ENCODE results near the gene EXOG. TPM values are rescaled to one million over a fixed set of nuclear protein-coding genes. Genes with fewer than 3 reads are reported as not detected.

The EXOG gene
- total and polyA plus RNA-seq, 2 experiments from 2014 or later: 5.0 to 7.0 TPM

- TF ChIP-seq, protein P1, sequence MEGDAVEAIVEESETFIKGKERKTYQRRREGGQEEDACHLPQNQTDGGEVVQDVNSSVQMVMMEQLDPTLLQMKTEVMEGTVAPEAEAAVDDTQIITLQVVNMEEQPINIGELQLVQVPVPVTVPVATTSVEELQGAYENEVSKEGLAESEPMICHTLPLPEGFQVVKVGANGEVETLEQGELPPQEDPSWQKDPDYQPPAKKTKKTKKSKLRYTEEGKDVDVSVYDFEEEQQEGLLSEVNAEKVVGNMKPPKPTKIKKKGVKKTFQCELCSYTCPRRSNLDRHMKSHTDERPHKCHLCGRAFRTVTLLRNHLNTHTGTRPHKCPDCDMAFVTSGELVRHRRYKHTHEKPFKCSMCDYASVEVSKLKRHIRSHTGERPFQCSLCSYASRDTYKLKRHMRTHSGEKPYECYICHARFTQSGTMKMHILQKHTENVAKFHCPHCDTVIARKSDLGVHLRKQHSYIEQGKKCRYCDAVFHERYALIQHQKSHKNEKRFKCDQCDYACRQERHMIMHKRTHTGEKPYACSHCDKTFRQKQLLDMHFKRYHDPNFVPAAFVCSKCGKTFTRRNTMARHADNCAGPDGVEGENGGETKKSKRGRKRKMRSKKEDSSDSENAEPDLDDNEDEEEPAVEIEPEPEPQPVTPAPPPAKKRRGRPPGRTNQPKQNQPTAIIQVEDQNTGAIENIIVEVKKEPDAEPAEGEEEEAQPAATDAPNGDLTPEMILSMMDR (IDR thresholded peaks at IDR 0.05; ENCODE audit: low read depth, low read length): no peak
- H3K9me3 ChIP-seq (ENCODE audit: low read depth): no peaks in the 10 kb centered on the region
- peaks cover 3% of the 10 kb centered on the region for H3K27me3 ChIP-seq
- DNase-seq (ENCODE audit: low read depth in 1 of 2, low spot score in 1 of 2): no peak
- H3K4me3 ChIP-seq: no peak overlapping the region
- H3K4me1 ChIP-seq (ENCODE audit: low read depth): peaks cover 20% of the 10 kb centered on the region
- no peaks in the 10 kb centered on the region for H3K36me3 ChIP-seq
- no peak overlapping the region for H3K27ac ChIP-seq
Observed at GRCh38 chr3:38532529-38532928, 36.4 kb downstream of the EXOG start.

DNA sequence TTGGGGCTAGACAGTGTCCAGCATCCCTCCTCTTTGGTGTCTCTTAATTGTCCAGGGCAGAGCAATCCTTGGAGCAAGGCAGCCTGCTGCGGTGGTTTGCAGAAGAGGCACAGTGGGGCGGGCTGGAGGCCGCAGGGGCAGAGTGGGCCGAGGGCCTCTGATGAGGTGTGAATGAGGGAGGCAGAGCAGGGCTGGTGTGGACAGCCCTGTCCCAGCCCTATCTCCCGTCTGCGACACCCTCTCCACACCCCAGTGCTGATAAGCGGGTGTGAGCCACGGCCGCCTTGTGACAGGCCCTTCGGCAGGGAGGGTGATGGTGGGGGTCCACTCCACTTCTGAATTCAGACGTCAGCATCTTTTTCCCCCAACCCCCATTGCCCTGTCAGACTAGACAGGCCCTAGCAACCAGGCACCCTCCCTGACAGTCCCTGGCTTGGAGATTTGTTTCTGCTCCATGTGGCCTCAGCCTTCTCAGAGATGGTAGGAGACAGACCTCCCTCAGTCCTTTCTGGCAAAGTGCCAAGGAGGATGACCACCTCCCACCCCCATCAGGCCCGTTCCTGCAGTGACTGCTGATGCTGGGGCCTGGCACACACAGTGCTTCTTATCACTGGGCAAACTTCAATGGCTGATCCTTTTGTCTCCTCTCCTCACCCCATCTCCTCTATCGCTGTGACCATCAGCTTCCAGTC is 37.3 kb downstream of the EXOG start:
- H3K4me1 ChIP-seq (ENCODE audit: low read depth): peaks cover 20% of the 10 kb centered on the region
- peak in 1 of 2 donors; percentile 92 for DNase-seq (ENCODE audit: low read depth in 1 of 2, low spot score in 1 of 2)
- no peak overlapping the region for H3K4me3 ChIP-seq
- no peak overlapping the region for H3K27ac ChIP-seq
- TF ChIP-seq, protein P1 (IDR thresholded peaks at IDR 0.05; ENCODE audit: low read depth, low read length): no peak
- H3K36me3 ChIP-seq: no peaks in the 10 kb centered on the region
- peaks cover 5% of the 10 kb centered on the region for H3K27me3 ChIP-seq
- no peaks in the 10 kb centered on the region for H3K9me3 ChIP-seq (ENCODE audit: low read depth)

DNA sequence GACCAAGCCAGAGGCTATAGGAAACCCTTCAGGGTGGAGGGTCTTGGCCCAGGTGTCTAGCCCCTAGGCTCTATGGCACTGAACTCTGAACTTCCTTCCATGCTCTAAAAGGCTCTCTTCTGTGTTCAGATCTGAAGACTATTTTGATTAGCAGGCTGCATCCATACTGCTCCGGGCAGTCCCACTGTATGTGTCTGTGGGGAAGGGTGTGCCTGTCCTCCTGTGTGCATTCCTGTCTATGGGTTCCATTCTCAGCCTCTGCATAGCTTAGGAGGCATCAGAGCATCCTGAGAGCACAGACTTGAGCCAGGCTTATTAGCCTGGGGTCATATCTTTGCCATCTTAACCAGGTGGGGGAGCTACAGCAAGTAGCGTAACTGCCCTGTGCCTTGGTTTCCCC is 38.0 kb downstream of the EXOG start:
- Histone ChIP-seq H3K27ac (no peak overlapping the region), H3K9me3 (ENCODE audit: low read depth) (no peaks in the 10 kb centered on the region), H3K36me3 (no peaks in the 10 kb centered on the region), H3K4me3 (no peak overlapping the region), H3K27me3 (peaks cover 13% of the 10 kb centered on the region), H3K4me1 (ENCODE audit: low read depth) (peaks cover 20% of the 10 kb centered on the region)
- no peak for DNase-seq (ENCODE audit: low read depth in 1 of 2, low spot score in 1 of 2)
- TF ChIP-seq, protein P1 (IDR thresholded peaks at IDR 0.05; ENCODE audit: low read depth, low read length): no peak

DNA sequence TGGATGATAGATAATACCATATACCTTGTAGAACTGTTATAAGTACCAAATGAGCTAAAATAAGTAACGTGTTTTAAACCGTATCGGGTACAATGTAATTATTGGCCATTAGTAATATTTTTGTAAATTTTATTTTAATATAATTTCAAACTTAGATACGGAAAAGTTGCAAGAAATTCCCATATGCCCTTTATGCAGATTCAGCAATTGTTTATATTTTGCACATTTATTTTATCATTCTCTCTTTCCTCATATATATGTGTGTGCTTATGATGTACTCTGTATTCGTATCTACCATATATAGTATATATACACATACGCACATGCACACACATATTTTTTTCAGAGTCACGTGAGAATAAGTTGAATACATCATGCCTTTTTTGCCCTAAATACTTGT is 38.5 kb downstream of the EXOG start:
- TF ChIP-seq, protein P1 (IDR thresholded peaks at IDR 0.05; ENCODE audit: low read depth, low read length): no peak
- Histone ChIP-seq H3K9me3 (ENCODE audit: low read depth) (no peaks in the 10 kb centered on the region), H3K4me3 (no peak overlapping the region), H3K27me3 (peaks cover 14% of the 10 kb centered on the region), H3K36me3 (no peaks in the 10 kb centered on the region), H3K27ac (no peak overlapping the region), H3K4me1 (ENCODE audit: low read depth) (peaks cover 20% of the 10 kb centered on the region)
- DNase-seq (ENCODE audit: low read depth in 1 of 2, low spot score in 1 of 2): no peak

DNA sequence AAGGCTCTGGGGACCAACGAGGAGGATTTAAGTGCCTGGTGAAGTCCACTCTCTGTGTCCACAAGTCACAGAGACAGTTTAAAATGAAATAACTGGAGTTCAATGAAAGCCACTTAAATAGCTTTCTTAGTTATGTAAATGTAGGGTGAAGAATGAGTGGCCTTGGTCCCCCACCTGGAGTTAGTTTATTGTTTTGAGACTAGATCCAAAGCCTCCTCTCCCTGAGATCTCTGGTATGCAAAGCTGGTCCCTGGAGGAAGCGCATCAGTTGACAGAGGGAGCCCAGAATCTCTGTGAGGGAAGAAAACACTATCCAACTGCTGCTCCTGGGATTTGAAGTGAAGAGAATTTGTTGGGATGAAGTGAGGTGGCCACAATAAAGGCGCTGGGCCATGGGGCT is 40.5 kb downstream of the EXOG start:
- no peak overlapping the region for H3K4me3 ChIP-seq
- peaks cover 16% of the 10 kb centered on the region for H3K27me3 ChIP-seq
- H3K36me3 ChIP-seq: no peaks in the 10 kb centered on the region
- peaks cover 20% of the 10 kb centered on the region for H3K4me1 ChIP-seq (ENCODE audit: low read depth)
- no peaks in the 10 kb centered on the region for H3K9me3 ChIP-seq (ENCODE audit: low read depth)
- H3K27ac ChIP-seq: no peak overlapping the region
- no peak for DNase-seq (ENCODE audit: low read depth in 1 of 2, low spot score in 1 of 2)
- TF ChIP-seq, protein P1 (IDR thresholded peaks at IDR 0.05; ENCODE audit: low read depth, low read length): no peak
